Middle frontal gyrus (tissue), 1 donor: Measurements from ENCODE around the gene HPF1.
A peak's percentile ranks its signal among the peaks of the same experiment; 100 is the strongest.
"Not testable (repeated sequence)": the region's sequence is repeated elsewhere in the genome, so short reads cannot be mapped to it uniquely, and the experiment has no call there.

ENCODE experiments used
- DNase-seq: peaks from one replicate; pipeline ENCODE4 v3.0.0-alpha.2; 2015; ENCODE audit warnings: low spot score; ENCODE audit errors: extremely low spot score

The HPF1 gene

DNA sequence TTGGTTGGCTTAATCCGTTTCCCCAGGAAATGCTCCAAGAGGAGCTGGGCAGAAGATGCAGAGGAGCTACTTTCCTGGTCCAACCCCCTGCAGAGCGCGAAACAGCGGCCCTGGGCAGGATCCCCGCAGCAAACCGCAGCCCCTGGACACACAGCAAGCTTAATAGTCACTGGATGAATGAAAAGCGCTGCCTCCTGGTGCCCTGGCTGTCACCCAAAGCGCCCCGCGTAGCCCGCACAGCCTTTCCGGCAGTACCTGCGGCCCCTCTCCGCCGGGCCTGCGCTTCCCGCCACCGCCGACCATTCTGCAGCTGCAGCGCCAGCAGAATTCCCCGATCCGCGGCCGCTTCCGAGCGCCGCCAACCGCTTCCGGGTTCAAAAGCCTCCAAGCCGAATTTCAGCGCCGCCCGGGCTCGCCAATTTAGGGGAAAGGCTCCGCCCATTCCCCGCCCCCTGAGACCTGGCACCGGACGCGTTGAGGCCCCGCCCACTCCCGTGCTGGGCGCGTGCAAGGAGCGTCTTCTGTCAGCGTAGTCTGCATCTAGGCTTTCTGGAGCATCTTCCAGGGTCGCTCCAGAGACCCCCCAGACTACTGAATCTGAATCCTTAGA, at the start of gene HPF1:
Gene HPF1 (minus strand): TSS at position 370 of the 610 bp plus-strand sequence. CDS start 67 bp downstream, at position 303.
- DNase-seq = peak; percentile 85

GRCh38 chr4:169806770-169807169, 49.0 kb upstream of the HPF1 start:
- not testable (repeated sequence) for DNase-seq

- no peak for DNase-seq
Observed at GRCh38 chr4:169803413-169803812, 45.7 kb upstream of the HPF1 start.

DNA sequence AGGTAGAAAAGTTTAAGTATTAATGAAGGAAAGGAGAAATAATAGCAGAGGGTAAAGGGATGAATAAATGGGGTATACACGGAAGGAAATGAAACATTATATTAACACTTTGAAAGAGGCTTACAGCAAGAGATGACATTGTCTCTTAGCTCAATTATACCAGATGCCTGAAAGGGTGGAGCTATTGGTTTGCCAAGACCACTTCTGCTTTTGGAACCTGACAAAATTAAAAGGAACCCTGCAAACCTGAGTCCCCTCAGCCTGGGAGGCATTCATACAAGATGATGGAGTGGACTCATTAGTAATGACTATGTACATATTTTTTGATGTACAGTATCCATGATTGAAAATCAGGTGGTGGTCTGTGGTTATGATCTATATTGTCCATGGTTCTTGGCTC, 45.1 kb upstream of the HPF1 start:
- no peak for DNase-seq

- DNase-seq = no peak
Observed at GRCh38 chr4:169800541-169800940, 42.8 kb upstream of the HPF1 start.

- no peak for DNase-seq
Observed at GRCh38 chr4:169799260-169799659, 41.5 kb upstream of the HPF1 start.

GRCh38 chr4:169795585-169795984, 37.8 kb upstream of the HPF1 start:
- DNase-seq = no peak

GRCh38 chr4:169791527-169792156, 33.9 kb upstream of the HPF1 start:
- peak; percentile 73 for DNase-seq

- no peak for DNase-seq
Observed at GRCh38 chr4:169791062-169791461, 33.3 kb upstream of the HPF1 start.

DNA sequence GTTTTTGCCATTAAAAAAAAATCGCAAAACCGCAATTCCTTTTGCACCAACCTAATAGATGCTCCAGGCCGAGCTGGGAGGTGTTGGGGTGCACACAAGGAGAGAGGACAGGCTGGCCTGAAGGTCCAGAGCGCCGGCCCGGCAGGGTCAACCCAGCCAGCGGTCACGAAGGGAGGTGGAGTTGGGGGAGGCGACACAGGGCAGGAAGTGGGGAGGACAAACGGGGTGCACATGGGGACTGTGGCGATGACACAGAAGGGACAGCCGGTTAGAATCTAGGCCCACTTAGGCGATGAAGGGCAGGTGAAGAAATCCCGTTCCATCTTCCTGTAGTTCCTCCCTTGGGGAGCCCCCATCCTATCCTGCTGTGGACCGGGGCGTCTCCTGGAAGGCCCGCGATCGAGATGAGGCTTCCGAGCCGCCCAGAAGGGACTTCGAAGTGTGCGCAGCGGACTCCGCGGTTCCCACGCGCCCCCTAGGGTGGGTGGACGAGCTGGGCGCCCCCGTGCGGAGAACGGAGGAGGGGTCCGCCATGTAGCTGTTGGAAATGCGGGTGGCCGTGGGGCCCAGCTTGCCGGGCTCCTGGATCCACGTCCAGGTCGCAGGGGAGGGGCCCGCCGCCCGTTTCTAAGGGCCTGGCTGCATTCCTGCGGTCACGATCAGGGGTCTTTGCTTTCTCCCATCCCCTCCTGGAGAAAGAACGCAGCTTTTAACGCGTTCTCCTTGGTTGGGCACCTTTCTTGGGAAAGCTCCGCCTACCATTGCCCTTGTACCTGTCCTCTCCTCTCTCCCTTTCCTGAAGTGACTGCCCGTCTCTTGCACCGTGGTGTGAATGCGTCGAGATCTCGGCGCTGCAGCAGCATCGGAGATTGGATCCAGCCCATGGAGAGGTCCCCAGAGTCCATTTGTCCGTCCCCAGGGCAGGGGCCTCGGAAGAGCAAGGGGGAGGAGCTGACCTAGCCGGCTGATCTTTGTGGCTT, 17.0 kb upstream of the HPF1 start:
- no peak for DNase-seq

DNA sequence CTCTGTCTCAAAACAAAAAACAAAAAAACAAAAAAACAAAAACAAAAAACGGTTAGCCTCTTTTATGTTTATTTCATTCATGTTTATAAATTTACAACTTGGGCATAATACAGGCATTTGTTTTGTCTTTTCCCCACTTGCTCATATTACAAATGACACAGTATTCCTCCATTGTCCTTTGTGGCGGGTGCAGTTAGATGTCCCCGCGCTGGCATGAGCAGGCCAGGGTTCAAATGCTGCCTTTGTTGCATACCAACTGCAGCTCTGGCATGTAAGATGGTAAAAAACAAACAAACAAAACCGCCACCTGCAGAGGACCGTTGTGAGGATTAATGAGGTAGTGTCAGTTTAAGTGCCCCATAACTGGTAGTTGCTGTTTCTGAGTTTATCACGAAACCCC, 16.1 kb upstream of the HPF1 start:
- DNase-seq = no peak

DNA sequence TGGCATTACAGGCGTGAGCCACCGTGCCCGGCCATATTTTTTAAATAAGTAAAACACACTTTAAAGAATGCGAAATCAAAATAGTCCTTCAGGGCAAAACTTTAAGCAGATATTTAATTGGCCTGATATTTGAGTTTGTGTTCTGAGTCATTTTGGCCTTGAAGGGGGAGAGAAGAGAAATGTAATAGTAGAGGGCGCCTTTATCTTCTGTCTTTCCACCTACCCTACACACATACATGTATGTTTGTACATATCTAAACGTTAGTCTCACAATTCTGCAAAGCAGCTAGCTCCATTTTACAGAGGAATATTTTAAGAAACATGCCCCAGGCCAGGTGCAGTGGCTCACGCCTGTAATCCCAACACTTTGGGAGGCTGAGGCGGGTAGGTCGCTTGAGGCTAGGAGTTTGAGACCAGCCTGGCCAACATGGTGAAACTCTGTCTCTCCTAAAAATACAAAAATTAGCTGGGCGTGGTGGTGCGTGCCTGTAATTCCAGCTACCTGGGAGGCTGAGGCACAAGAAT, 13.9 kb upstream of the HPF1 start:
- not testable (repeated sequence) for DNase-seq

- no peak for DNase-seq
Observed at GRCh38 chr4:169770416-169770815, 12.7 kb upstream of the HPF1 start.

- DNase-seq = no peak
Observed at GRCh38 chr4:169768385-169768784, 10.6 kb upstream of the HPF1 start.

DNA sequence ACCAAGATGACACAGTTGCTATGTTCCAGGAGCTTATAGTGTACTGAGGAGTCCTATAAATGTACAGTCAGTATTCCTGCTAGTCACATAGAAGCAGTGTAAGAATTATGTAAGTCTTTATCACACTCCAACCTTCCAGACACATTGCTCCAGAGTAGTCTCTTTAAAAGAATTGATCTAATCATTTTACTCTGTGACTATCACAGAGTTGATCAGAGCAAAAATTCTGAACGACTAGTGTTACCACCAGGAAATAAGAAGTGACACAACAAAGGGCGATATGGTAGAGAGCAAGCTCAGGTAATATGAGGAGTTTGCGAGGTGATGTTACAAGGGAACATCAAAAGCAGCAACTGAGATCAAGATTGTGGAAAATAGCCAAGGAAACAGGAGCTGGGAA, 9.0 kb upstream of the HPF1 start:
- DNase-seq = no peak

GRCh38 chr4:169765835-169766234, 8.1 kb upstream of the HPF1 start:
- DNase-seq = no peak

DNA sequence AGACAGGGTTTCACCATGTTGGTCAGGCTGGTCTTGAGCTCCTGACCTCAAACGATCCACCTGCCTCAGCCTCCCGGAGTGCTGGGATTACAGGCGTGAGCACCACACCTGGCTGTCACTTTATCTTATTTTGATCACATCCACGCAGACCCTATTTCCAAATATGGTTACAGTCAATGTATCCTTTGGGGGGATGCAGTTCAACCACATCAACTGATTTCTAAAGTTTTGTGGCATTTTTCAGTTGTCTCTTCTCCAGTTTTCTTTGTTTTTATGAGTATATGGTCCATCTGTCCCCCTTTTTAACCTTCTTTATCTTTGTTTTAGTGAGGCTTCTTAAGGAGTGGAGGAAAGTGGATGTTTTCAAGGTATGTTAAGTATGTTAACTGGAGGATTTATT, 4.1 kb upstream of the HPF1 start:
- DNase-seq = no peak

- DNase-seq = no peak
Observed at GRCh38 chr4:169758401-169758962, 738 bp upstream of the HPF1 start.

DNA sequence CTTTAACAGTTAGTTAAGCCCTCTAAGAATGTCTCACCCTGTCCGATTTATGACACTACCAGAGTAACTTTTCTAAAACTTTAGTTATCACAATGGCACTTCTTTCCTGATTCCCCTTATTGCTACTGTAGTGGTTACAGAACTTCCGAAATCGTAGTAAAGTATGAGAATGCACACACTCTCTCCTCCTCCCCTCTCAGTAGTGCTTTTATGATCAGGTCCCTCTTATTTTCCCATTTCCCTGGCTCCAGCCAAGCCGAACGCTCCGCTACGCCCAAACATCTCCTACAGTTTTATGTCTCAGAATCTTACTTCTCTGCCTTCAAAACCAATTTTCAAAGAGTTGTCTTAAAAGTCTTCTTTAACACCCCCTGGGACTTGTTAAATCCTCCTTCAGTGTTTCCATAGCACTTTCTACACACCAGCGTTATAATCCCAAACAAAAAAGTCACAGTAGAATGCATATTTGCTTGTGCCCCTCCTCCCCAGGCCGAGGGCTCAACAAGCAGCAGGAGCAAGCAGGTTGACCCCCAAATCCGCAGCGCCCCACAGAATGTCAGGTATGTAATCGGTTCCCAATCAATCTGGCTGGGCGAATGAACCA, 671 bp downstream of the HPF1 start:
- no peak for DNase-seq

GRCh38 chr4:169745291-169745690, 12.5 kb downstream of the HPF1 start:
- no peak for DNase-seq

GRCh38 chr4:169744601-169745000, 13.1 kb downstream of the HPF1 start:
- DNase-seq = no peak
